H1 (cell line): ENCODE data around the gene AQP6.

ENCODE experiments used
- CEBPB ChIP-seq: IDR thresholded peaks from 2 replicates; pipeline ENCODE4 v1.6.1; 2012; ENCODE audit warnings: low read depth, low read length
- CHD1 ChIP-seq: IDR thresholded peaks from 2 replicates; pipeline ENCODE4 v1.6.1; 2012; ENCODE audit warnings: low read depth, low read length, improper control_type of control experiment
- EZH2 ChIP-seq: fragments of 200-600 bp; sonication (generic); IDR thresholded peaks from 2 replicates; pipeline ENCODE4 v1.7.1; 2012; ENCODE audit warnings: low read depth, mild to moderate bottlenecking, moderate library complexity, low read length, inconsistent platforms; ENCODE audit not compliant: severe bottlenecking
- POLR2A ChIP-seq, 2 experiments: IDR thresholded peaks; 1 replicate in 1 of 2; 2 replicates in 1 of 2; pipeline ENCODE4 v1.6.1; 2011; ENCODE audit warnings: low read depth in 2 of 2, low read length in 2 of 2, mild to moderate bottlenecking in 2 of 2; ENCODE audit errors: control extremely low read depth in 1 of 2

DNA sequence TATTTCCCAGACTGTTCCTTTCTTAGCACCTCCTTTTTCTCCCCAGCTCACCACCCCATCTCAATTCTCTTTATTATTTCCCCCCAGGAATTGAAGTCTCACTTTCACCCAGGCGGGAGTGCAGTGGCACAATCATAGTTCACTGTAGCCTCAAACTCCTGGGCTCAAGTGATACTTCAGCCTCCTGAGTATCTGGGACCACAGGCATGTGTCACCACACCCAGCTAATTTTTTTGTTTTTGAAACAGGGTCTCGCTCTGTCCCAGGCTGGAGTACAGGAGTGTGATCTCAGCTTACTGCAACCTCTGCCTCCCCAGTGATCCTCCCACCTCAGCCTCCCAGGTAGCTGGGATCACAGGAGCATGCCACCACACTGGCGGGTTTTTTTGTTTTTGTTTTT, 41.6 kb downstream of the AQP6 start:
- TF ChIP-seq CEBPB (no peak), CHD1 (no peak), EZH2 (no peak), POLR2A (IDR thresholded peaks at IDR 0.05; ENCODE audit: control extremely low read depth in 1 of 2, low read depth in 2 of 2, low read length in 2 of 2) (no peak)
